GM23248 (cell line): ENCODE data around the gene RTTN.

Experiments used
- EZH2 ChIP-seq: fragments of 200-600 bp; sonication (generic); IDR thresholded peaks from 2 replicates; pipeline ENCODE4 v1.6.1; 2018; ENCODE audit warnings: antibody characterized with exemption, mild to moderate bottlenecking; ENCODE audit not compliant: insufficient read depth, poor library complexity, severe bottlenecking
- EZH2phosphoT487 ChIP-seq: fragments of 200-600 bp; sonication (generic); IDR thresholded peaks from 2 replicates; pipeline ENCODE4 v1.6.1; 2018; ENCODE audit warnings: antibody characterized with exemption, moderate library complexity, mild to moderate bottlenecking, low read depth; ENCODE audit not compliant: insufficient read depth

DNA sequence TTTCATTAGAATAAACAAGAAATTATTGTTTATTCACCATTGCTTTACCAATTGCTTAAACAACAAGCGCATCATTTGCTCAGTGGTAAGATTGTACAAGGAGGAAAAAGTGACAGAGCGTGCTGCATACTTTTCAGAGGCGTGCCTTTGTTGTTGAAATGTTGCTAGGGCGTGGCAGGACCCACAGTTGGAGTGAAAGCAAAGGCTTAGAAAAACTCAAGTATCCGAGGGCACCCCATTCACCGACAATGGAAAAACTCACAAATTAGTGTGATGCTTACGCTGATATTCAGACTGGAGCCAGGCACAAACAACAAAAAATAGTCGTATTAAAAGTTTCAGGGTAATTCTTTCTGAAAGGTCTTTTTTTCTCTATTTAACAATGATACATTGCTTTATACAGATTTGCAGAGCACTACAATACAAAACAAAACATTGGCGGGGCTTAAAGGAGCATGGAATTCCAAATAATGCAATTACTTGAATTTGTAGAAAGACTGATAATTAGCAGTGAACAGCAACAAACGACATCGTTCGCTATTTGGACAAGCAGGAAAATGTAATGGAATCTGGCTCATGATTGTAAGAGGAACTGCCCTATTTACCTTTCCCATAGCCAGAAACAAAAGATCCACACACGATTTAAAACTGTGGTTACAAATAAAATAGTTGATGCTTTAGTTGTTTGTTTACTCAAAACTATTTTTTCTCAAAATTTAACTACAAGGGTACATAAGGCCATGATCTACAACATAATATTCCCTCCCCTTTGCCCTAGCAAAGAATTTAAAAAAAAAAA, 37.8 kb upstream of the RTTN start:
- no peak for TF ChIP-seq EZH2
- TF ChIP-seq EZH2phosphoT487, result no peak
